GM18511 (cell line): ENCODE data around the gene TRMT13.
A peak's percentile ranks its signal among the peaks of the same experiment; 100 is the strongest.

ENCODE experiments used
- ATAC-seq: cut with Tn5 transposase; IDR thresholded peaks from one replicate; pipeline ENCODE4 v1.9.1; 2021; ENCODE audit warnings: mild to moderate bottlenecking, moderate library complexity; ENCODE audit not compliant: unreplicated experiment

Gene TRMT13, protein sequence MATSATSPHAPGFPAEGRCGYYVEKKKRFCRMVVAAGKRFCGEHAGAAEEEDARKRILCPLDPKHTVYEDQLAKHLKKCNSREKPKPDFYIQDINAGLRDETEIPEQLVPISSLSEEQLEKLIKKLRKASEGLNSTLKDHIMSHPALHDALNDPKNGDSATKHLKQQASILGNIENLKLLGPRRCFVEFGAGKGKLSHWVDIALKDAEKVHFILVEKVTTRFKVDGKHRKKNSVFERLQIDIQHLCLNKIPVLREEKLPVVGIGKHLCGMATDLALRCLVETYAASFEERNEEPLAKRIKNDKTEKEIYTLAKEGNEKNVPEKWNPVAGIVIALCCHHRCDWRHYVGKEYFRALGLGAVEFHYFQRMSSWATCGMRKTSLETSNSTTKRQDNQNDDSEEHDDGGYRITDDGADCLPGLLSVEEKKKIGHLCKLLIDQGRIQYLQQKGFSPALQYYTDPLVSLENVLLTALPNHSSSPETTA

DNA sequence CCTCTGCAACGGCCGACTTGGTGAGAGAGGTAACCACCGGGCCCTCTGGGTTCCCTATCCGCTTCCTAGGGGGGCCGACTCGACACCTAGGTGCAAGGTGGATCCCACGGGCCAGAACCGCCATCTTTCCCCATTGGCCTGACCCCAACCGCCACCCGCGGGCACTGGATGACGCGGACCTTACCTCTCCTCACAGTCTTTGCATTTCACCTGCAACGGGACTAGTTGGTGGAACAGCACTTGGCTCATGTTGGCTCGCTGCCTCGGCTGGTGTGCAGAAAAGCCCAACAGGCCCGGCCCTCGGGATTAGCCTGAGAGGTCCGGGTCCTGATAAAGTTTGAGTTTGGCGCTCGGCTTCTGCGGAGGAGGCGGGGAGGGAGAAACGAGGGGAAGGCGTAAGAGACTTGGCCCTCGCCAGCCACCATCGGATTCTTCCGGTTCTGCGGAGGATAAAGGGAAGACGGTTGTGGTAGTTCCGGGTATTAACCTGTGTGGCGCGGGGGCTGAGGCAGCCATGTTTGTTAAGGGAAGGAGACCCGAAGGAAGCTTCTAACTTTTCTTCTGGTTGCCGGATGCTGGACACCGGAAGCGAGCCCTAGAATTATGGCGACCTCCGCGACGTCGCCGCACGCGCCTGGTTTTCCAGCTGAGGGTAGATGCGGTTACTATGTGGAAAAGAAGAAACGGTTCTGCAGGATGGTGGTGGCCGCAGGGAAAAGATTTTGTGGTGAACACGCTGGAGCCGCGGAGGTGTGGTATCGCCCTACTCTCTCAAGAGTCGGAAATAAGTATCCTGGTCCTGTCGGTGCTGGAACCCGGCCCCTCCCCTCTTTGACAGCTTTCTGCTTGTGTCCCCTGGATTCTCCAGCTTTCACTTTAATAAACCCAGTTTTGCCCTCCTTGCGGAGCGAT lies at the start of gene TRMT13, which contains the start of gene SASS6:
Gene TRMT13 (plus strand): TSS at position 598 of the 912 bp plus-strand sequence. CDS start 6 bp downstream, at position 604.
Gene SASS6 (minus strand): TSS at position 365 of the 912 bp plus-strand sequence. CDS start 116 bp downstream, at position 249.
- ATAC-seq = peak; percentile 91

DNA sequence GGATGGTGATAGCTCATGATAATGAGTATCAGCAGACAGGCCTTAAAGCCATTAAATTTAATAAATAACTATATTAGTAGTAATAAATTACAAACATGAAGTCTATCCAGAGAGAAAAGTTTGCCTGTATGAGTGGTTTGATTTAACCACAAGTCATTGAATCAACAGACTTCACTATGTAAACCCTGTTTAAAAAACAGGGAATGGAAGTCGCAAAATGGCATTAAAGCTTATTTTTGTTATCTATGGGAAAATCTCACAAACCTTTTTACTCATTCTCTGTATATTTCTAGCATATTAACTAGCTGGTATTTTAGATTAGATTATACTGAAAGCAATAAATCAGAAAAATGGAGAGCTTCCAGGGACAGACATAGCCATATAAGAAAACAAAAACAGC lies 45.6 kb upstream of the TRMT13 start:
- ATAC-seq = no peak

DNA sequence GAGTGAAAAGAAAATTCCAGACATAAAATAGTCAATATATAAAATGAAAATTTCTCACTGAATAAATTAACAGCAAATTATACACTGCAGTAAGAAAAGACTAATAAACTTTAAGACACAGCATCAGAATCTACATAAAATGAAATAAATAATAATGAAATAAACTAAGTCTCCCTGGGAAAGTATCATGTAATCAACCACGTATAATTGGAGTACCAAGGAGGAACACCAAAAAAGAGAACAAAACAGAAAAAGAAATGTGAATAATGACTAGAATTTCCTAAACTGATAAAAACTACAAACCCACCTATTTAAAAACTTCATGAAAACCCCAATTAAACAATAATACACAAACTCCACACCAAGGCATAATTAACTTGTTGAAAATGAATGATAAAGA lies 43.9 kb upstream of the TRMT13 start:
- no peak for ATAC-seq

DNA sequence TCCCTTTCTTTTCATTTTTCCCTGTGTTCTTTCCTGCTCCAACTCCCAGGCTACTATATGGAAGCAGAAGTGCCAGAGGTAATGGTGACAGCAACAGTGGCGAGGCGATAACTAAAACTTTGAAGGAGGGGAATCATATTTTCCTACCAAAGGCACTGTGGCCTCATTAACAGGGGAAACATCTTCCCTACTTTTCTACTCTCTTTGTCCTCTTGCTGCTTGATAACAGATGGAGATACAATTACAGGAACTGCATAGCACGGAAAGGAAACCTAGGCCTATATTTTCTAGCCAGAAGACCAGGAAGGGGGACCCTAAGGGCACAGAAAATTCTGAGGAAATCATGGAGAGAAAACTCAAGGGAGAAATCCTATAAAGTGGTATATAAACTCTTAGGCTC lies 42.5 kb upstream of the TRMT13 start:
- ATAC-seq = no peak

DNA sequence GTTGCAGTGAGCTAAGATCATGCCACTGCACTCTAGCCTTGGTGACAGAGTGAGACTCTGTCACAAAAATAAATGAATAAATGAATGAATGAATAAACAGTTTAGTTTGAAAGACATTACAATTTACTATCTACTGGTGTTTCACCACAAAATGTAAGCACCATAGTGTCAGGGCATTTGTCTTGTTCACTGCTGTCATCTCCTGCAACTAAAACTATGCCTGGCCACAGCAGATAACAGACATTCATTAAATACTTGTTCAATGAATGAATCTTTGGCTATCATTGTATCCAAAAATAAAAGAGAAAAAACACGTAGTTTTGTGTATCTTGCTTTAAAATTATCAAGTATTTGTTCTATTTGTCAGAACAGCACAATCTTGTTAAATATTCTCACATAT lies 32.8 kb upstream of the TRMT13 start:
- ATAC-seq = no peak

DNA sequence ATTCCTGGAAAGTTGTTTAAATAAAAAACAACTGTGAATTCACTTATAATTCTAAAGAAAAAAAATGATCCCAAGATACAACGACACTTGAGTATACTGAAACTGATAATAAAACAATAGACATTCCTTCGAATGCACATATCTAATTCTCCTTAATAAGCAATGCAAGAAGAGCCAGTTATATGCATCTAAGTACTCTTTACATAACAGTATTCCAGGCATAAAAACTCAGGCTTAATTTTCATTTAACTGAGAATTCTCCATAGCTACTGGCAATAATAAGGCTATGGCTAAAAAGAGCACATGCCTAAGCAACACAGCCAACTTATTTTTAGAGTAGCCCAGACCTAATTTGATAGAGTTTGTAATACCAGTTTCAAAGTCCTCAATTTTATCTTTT lies 31.4 kb upstream of the TRMT13 start:
- ATAC-seq = no peak

DNA sequence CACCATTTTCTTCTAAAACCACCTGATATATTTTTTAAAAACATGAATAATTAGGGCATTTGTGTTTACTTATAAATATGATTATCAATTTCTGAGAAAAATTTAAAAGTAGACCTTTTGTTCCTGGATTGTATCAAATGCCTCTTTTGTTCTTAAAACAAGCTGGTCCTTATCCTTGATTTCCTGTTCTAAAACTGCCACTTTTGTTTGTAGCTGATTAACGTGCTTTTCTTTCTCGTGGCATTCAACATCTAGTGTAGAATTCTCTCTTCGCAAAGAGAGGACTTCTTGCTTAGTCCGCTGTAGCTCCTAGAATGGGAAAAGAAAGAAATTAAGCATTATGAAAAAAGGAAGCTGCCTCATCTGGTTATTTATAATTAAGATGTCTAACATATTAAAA lies 25.3 kb upstream of the TRMT13 start:
- no peak for ATAC-seq

DNA sequence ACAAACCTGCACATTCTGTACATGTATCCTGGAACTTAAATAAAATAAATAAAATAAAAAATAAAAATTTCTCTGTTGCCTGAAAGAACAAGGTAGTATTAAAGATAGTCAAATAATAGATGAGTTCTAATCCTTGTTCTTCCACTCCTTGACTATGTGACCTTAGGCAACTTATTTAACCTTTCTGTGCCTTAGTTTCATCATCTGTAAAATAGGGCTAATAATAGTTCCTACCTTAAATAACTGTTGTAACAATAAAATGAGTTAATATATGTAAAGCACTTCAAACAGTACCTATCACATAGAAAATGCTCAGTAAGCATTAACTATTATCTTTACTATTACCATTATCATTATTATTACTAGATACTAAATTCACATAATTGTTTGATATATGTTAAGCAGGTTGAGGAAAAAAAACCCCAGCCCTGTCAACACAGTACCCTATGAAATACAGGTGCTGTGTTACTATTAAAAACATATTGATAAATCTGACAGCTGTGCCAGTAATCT lies 23.4 kb upstream of the TRMT13 start:
- ATAC-seq = no peak

DNA sequence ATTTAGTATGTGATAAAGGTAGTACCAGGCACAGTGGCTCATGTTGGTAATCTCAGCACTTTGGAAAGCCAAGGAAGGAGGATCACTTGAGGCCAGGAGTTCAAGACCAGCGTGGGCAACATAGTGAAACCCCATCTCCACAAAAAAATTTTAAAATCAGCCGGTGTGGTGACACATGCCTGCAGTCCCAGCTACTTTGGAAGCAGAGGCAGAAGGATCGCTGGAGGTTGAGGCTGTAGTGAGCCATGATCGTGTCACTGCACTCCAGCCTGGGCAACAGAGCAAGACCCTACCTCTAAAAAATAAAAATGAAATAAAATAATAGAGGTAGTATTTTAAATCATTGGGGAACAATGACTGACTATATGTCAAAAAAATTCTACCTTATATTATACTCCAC lies 17.4 kb upstream of the TRMT13 start:
- no peak for ATAC-seq

DNA sequence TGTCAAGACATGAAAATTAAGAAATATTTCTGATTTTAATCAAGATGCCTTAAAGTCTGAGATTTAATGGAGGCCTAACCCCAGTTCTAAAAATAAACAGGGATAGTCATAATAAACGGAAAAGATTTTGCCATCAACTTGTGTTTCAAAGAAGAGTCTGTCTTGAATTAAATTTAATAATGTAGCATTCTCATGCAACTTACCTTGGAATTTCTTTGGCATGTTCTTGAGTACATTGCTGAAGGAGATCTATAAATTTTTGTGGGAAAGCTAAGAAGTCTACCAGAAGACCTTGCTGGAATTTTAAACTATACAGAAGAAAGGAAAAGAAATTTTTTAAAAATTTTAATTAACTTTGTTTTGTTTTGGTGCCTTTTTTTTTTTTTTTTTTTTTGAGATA lies 10.8 kb upstream of the TRMT13 start:
- no peak for ATAC-seq

DNA sequence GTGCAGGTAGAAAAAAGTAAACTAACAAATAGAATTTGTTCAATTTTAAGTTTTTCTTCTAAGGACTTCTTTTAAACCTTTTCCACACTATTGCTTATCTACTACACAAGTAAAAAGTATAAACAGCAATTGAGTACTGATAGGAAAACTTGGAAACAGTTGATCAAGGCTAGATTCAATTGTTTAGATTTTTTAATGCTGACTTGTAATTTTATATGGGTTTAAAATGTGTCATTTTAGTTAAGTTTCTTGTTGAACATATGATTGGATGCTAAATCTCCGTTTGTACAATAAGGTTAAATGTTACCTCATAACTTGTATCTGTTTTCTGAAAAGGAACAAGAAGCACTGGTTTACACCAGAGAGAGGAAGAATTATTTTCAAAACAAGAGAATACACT lies 5.7 kb upstream of the TRMT13 start:
- no peak for ATAC-seq

DNA sequence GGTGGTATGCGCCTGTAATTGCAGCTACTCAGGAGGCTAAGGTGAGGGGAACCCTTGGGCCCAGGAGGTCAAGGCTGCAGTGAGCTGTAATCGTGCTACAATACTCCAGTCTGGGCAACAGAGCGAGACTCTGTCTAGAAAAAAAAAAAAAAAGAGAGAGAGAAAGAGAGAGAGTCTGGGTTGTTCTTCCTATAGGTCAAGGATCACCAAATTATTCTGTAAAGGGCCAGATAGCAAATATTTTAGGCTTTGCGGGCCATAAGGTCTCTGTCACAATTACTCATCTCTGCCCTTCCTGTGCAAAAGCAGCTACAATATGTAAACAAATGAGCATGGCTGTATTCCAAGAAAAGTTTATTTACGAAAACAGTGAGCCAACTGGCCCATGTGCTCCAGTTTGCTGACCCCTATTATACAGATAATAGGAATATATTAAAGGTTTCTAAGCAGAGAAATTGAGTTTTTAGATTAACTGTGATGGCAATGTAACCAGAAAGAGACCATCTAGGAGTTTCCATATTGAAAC lies 2.3 kb upstream of the TRMT13 start:
- ATAC-seq = peak; percentile 19

DNA sequence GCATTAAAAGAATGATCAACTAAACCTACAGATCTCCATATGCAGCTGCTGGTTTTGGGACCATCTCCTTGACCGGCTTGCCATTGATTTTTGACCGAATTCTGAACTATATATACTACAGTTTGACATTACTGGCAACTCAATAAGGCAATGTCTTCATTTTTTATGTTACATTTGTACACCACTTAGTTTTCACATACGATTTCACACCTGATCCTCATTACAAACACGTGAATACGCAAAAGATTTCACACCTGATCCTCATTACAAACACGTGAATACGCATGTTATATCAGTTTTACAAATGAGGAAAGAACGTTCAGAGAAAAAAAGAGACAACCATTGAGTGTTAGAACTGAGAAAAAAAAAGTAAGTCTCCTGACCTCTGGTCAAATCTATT lies 1.3 kb upstream of the TRMT13 start:
- no peak for ATAC-seq

DNA sequence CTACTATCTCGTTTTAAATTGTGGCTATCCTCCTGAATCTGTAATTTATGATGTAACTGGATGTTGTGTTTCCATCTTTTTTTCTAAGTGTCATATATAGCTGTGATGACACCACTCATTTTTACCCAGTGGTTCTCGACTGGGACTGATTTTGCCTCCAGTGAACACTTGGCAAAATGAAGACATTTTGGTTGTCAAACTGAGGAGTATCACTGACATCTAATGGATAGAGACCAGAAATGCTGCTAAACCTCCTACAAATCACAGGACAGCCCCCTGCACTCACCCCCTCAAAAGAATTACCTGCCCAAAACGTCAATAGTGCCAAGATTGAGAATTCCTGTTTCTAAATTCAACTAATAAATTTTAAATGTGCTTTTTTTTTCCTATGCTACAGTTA lies 1.9 kb downstream of the TRMT13 start:
- ATAC-seq = no peak

DNA sequence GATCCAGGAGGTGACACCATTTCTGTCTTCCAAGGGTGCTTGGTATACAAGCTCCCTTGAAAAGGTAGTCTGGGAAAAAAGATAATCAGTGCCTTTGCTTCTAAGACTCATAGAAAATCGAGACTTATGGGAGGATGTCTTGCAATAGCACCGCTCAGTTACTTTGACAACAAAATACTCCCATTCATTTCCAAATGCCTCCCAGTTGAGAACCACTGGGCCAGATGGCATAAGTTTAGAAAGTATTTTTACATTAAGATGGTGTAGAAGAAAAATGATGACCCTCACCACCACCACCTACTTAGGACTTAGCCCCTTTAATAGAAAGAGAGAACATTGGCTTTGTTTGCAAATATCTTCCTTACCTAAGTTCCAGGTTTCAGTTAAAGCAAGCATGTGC lies 4.6 kb downstream of the TRMT13 start:
- no peak for ATAC-seq

DNA sequence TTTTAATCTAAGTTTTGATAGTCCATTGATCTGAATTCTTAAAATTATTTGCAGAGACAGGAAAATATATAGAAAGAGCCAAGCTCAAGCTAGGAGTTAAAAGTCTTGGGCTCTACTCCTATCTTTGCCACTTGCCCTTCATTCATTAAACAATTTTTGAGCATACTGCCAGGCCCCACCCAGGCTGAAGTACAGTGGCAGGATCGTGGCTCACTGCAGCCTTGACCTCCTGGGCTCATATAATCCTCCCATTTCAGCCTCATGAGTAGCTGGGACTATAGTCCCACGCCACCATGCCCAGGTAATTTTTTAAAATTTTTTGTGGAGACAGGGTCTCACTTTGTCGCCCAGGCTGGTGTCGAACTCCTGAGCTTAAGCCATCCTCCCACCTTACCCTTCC lies 8.2 kb downstream of the TRMT13 start:
- ATAC-seq = no peak

DNA sequence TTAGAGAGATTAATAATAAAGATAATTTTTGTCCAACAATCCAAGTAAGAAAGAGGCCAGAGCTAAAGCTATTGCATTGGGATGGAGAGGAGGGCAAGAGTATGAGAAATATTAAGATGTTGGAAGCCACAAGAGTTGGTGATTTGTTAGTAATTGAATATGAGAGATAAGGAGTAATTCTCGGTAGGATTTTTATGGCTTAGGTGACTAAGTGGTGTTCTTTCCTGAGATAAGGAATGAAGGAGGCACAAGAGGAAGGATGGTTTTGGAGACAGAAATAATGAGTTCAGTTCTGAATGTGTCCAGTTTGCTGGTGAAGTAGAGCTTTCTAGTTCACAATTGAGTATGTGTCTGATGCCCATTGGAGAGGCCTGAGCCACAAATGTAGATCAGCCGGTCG lies 9.4 kb downstream of the TRMT13 start:
- ATAC-seq = no peak

DNA sequence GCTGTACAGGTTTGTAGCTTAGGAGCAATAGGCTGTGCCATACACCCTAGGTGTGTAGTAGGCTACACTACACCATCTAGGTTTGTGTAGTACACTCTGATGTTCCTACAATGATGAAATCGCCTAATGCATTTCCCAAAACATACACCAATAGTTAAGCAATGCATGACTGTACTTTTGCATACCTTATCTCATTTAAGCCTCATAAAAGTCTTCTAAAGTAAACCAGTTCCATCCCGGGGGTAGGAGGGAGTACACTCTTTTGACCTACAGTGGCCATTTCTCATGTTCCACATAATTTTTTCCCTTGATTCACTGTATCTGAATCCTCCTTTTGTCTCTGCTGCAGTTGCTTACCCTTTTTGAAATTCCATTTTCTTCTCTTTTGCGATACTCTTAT lies 12.2 kb downstream of the TRMT13 start:
- no peak for ATAC-seq

DNA sequence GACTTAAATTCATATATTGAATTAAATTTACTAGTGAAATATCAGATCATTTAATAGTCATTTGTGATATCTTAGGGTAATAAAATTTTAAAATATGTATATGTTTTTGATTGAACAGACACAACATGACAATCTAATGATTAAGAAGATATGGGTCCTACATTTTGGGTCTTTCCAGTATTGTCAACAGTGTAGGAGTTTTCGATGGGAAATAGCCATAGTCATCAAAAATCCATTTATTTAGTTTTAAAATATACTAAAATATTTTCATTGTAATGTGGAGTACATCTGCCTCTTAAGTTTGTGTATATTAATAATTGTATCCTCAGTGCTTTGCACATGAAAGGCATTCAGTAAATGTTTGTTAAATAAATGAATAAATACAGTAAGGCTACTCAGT lies 14.0 kb downstream of the TRMT13 start:
- no peak for ATAC-seq

DNA sequence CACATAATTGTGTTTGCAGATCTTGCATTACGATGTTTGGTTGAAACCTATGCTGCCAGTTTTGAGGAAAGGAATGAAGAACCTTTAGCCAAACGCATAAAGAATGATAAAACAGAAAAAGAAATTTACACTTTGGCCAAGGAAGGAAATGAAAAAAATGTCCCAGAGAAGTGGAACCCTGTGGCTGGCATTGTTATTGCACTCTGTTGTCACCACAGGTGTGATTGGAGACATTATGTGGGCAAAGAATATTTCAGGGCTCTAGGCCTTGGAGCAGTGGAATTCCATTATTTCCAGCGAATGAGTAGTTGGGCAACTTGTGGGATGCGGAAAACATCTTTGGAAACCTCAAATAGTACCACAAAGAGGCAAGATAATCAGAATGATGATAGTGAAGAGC lies 14.9 kb downstream of the TRMT13 start:
- no peak for ATAC-seq

DNA sequence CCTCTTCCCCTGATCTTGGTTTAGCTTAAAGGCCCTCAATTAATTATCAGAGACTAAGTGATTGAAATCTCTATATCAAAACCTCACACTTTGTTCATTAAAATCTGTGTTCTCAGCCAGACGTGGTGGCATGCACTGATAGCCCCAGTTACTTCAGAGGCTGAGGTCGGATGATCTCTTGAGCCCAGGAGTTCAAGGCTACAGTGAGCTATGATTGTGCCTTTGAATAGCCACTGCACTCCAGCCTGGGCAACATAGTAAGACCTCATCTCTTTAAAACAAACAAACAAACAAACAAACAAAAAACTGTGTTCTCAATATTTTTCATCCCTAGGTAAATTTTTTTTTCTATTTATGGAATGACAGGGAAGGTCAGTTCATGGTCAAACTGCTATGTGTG lies 18.7 kb downstream of the TRMT13 start:
- ATAC-seq = no peak
